K562 (cell line): ENCODE data around the gene PHLDA3. TPM values are rescaled to one million over a fixed set of nuclear protein-coding genes. Genes with fewer than 3 reads are reported as not detected.

ENCODE experiments used
- DEAF1 ChIP-seq: fragments of 450-650 bp; formaldehyde crosslinking; IDR thresholded peaks from 2 replicates; pipeline ENCODE4 v1.4.0; 2020; ENCODE audit warnings: mild to moderate bottlenecking, moderate library complexity
- IRF1 ChIP-seq: sonication (generic); formaldehyde crosslinking; IDR thresholded peaks from 2 replicates; pipeline ENCODE4 v1.8.0; 2022; ENCODE audit warnings: missing genetic modification reagents, mild to moderate bottlenecking, borderline replicate concordance
- ZBTB26 ChIP-seq: fragments of 450-650 bp; formaldehyde crosslinking; IDR thresholded peaks from 2 replicates; pipeline ENCODE4 v1.4.0; 2022; ENCODE audit warnings: missing genetic modification characterization
- ZKSCAN1 ChIP-seq: fragments of 150-350 bp; IDR thresholded peaks from 2 replicates; pipeline ENCODE4 v1.6.1; 2016; ENCODE audit warnings: low read depth, low read length
- polyA plus RNA-seq, 8 experiments: library from polyadenylated mRNA; depleted of rRNA in 4 of 8; stranded (reverse) in 5 of 8; unstranded in 3 of 8; fragments of >200 nt; fragmentation: Nextera tagmentation in 2 of 8; fragmentation: Illumina TruSeq in 1 of 8; extraction: Ambion mirVana in 2 of 8; extraction: Trizol in 1 of 8; gene quantifications; 2 replicates each; pipeline versions ENCODE4 v1.2.1 to v1.2.3, GENCODE V29; 2011 to 2014; ENCODE audit warnings: inconsistent platforms in 1 of 8, missing spikeins in 1 of 8
- total RNA-seq, 7 experiments: library from RNA; depleted of rRNA in 6 of 7; stranded (reverse); fragments of >200 nt in 6 of 7; fragmentation: Illumina TruSeq in 2 of 7; extraction: Trizol in 2 of 7; gene quantifications; 2 replicates each; pipeline versions ENCODE4 v1.2.1 to v1.2.3, GENCODE V29; 2011 to 2021; ENCODE audit warnings: low replicate concordance in 1 of 7
- TF ChIP-seq, protein P1 (sequence below): sonication (generic); formaldehyde crosslinking; IDR thresholded peaks from 2 replicates; pipeline ENCODE4 v1.8.0; 2022; ENCODE audit warnings: mild to moderate bottlenecking, missing genetic modification reagents, borderline replicate concordance
- TF ChIP-seq, protein P2 (sequence below): sonication (generic); formaldehyde crosslinking; IDR thresholded peaks from 2 replicates; pipeline ENCODE4 v1.8.0; 2022; ENCODE audit warnings: missing genetic modification reagents, mild to moderate bottlenecking, moderate library complexity, borderline replicate concordance

The PHLDA3 gene
- total and polyA plus RNA-seq, 9 of the 15 experiments (the other 6 are each of a cell fraction or from before 2014, with no cell fraction given): 0.11 to 0.27 TPM; not detected in 7

- no peak for TF ChIP-seq ZKSCAN1
- TF ChIP-seq, protein P1, sequence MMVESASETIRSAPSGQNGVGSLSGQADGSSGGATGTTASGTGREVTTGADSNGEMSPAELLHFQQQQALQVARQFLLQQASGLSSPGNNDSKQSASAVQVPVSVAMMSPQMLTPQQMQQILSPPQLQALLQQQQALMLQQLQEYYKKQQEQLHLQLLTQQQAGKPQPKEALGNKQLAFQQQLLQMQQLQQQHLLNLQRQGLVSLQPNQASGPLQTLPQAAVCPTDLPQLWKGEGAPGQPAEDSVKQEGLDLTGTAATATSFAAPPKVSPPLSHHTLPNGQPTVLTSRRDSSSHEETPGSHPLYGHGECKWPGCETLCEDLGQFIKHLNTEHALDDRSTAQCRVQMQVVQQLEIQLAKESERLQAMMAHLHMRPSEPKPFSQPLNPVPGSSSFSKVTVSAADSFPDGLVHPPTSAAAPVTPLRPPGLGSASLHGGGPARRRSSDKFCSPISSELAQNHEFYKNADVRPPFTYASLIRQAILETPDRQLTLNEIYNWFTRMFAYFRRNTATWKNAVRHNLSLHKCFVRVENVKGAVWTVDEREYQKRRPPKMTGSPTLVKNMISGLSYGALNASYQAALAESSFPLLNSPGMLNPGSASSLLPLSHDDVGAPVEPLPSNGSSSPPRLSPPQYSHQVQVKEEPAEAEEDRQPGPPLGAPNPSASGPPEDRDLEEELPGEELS (CRISPR knock-in tag): no peak
- no peak for TF ChIP-seq DEAF1 (CRISPR knock-in tag)
- no peak for TF ChIP-seq IRF1 (CRISPR knock-in tag)
- TF ChIP-seq, protein P2, sequence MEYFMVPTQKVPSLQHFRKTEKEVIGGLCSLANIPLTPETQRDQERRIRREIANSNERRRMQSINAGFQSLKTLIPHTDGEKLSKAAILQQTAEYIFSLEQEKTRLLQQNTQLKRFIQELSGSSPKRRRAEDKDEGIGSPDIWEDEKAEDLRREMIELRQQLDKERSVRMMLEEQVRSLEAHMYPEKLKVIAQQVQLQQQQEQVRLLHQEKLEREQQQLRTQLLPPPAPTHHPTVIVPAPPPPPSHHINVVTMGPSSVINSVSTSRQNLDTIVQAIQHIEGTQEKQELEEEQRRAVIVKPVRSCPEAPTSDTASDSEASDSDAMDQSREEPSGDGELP (CRISPR knock-in tag): no peak
- no peak for TF ChIP-seq ZBTB26 (CRISPR knock-in tag)
These were observed 23.7 kb downstream of the PHLDA3 start (continued) for GRCh38 chr1:201445310-201445709.
